Raji (cell line): ENCODE data around the gene CLECL1.

Experiments used
- POLR2A ChIP-seq: IDR thresholded peaks from 2 replicates; pipeline ENCODE4 v1.6.1; 2011; ENCODE audit warnings: low read depth, low read length, control low read depth; ENCODE audit not compliant: insufficient read depth

CLECL1 gene

GRCh38 chr12:9731797-9732196 is 1.1 kb downstream of the CLECL1 start:
- TF ChIP-seq POLR2A = peak; percentile 16; the same call in 1 of the 2 replicates

DNA sequence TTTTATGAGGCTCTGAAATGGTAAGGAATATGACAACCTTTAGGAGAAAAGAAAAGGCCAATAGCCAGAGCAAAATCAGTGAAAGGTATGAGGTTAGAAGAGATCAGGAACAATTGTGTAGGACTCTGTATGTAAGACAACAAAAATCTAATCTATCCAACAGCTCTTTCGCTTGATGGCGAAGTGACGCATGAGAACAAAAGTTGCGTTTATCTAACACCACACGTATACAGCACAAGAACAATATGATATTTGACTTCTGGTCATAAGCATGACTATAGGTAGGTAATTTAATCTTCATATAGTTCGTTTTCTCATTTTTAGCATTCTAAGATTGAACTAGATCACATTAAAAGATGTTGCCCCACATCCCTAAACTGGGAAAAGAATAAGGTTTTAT is 1.5 kb downstream of the CLECL1 start:
- no peak; the same call in 1 of the 2 replicates for TF ChIP-seq POLR2A

DNA sequence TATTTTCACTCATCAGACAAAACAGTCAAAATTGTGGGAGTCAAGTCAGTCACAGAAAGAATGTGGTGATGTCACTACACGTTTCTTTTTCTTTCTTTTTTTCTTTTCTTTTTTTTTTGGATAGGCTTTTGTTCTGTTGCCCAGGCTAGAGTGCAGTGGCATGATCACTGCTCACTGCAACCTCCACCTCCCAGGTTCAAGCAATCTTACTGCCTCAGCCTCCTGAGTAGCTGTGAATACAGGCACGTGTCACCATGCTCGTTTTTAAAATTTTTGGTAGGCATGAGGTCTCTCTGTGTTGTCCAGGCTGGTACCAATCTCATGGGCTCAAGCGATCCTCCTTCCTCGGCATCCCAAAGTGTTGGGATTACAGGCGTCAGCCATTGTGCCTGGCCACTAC is 2.3 kb downstream of the CLECL1 start:
- peak; percentile 46 for TF ChIP-seq POLR2A

DNA sequence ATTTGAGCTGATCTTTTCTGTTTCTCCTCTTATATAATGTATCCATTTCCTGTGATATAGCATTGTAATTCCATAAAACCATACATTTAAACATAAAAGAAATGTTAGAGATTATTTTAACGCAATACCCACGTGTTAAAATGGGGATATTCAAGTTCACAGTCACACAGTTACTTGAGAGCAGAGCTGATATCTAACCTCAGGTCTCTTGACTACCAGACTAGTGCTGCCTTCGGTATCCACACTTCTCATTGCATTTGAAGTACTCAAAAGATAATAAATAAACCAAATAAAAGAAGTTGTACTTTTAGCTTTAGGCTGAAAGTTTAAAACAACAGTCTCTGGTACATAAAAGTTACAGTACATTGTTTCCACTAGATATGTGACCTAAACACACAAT is 2.9 kb downstream of the CLECL1 start:
- TF ChIP-seq POLR2A = no peak

- no peak for TF ChIP-seq POLR2A
These were observed 3.8 kb downstream of the CLECL1 start for GRCh38 chr12:9729082-9729481.

DNA sequence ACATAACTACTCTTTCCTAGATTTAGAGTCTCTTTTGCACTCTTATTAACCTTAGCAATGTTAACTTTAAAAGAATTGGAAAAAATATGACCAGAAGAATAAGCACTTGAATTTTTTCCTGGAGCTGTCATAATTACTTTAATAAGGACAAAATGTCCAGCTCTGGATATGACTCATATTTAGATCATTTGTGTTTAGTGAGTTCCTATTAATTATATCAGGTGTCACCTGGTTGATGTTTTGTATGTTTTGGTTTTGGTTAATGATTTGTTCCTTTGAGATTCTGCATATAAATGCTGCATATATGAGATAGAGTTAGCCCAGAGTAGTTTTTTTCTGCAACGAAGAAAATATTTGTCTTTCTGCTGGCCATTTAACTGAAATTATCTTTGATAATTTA is 5.1 kb downstream of the CLECL1 start:
- no peak for TF ChIP-seq POLR2A

DNA sequence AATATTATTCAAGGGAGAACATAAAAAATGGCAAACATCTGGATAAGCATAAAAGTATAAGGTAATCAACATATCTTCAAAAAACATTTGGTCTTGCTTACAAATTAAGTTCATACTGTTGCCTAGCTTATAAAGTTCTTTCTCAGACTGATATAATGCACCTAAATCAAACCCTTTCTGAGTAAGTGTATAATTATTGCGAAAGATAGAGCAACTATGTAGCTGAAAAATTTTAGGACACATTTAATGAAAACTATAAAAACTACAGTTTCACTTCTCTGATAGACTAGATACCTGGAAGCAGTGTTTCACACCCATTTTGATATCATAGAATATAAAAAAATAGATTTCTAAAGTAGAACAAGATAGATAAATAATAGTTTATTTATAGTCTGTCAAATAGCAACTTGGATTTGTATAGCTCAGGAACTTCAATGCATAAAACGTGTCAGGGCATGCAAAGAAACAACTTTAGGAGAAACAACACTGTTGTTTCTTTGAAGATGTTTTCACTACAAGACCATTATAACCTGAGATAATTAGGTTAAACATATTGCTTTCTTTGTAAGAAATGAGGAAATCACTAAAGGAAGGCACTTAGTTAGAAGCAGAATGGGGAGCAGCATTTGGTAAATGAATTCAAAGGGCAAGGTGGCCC is 7.6 kb downstream of the CLECL1 start:
- no peak for TF ChIP-seq POLR2A

- no peak for TF ChIP-seq POLR2A
These were observed 8.9 kb downstream of the CLECL1 start for GRCh38 chr12:9724023-9724422.

DNA sequence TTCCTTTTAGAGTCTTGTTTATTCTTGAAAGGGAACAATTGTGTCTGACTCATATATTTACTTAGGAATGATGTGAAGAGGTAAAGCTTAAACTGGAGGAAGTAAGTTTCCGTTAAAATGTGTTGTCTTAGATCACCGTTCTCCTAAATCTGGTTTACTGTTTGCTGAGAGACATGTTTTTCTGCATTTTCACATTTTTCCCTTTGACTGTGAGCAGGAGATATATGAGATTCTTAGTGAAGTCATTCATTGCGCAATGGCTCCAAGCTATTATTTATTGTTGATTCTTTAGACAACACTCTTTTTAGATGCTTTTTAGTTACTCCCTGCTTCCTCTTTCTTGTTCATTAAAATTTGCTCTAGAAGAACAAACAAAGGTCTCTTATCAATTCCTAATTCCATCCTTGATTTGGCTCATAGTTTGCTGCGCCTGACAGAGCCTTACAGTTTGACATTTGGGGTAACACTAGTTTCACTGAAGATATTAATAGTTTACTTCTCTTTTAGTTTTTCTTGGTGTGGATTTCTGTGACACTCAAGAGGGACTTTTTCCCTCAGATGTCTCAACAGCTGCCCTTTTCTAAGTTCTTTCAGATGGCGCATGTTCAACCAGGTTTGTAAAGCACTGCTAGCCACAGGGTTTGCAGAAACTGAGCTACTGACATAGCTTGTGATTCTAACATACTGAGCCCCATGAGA is 11.4 kb downstream of the CLECL1 start:
- no peak for TF ChIP-seq POLR2A

DNA sequence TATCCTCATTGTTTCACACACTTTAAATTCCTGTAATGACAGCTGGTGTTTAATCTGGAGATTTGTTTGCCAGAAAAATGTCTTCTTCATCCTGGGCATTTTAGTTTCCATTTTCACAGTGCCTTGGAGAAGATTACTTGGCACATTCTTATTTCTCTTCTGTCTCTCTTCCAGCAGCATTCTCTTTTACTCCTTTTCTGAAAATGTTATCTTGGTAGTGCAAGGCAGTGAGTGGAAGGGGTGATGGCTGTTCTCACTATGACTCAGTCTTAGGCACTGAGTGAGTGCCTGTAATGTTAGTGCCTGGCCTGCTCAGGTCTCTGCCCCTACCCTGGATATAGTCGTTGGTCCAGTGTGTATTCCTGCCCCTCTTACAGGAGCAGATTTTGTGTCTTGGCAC is 13.1 kb downstream of the CLECL1 start:
- TF ChIP-seq POLR2A = no peak

DNA sequence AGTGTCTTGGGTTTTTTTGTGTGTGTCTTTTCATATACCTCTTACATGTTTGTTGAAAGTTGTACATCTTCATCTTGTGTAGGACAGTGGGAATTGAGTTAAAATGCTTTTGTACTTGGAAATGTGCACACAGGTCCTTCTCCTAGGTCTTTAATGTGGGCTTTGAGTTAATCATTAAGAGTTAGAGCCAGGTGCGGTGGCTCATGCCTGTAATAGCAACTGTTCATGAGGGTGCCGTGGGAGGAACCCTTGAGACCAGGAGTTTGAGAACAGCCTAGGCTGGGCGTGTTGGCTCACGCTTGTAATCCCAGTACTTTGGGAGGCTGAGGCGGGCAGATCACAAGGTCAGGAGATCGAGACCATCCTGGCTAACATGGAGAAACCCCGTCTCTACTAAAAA is 13.9 kb downstream of the CLECL1 start:
- no peak for TF ChIP-seq POLR2A

- no peak for TF ChIP-seq POLR2A
These were observed 15.6 kb downstream of the CLECL1 start for GRCh38 chr12:9717070-9717925.

DNA sequence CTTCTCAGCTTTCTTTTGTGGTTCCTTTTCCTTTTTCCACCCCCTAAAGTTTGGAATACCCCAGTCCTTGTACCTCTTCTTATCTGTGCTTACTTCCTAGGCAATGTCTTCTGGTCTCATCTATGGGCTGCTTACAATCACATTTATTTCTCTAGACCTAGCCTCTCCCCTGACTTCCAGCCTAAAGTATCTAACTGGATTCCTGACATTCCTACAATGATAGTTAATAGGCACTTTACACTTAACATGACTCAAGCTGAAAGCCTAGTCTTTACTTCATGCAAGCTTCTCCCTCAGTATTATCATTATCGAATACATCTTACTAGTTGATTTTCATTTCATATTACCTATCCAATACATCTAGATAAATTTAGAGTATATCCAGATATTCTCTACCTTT is 21.2 kb downstream of the CLECL1 start:
- no peak for TF ChIP-seq POLR2A

- TF ChIP-seq POLR2A = no peak
These were observed 22.1 kb downstream of the CLECL1 start for GRCh38 chr12:9710584-9711375.

- no peak for TF ChIP-seq POLR2A
These were observed 24.0 kb downstream of the CLECL1 start for GRCh38 chr12:9708853-9709252.
